ENCODE results near the gene NAA10. TPM values are rescaled to one million over a fixed set of nuclear protein-coding genes. Genes with fewer than 3 reads are reported as not detected.

NAA10 gene
- polyA plus RNA-seq, 1 donor from 2014 or later = 117 TPM

- no peaks in the 10 kb centered on the region for H3K9me2 ChIP-seq (ENCODE audit: insufficient read depth, low read length)
- H3K36me3 ChIP-seq (ENCODE audit: insufficient read depth, low read length) = no peaks in the 10 kb centered on the region
- H4K20me1 ChIP-seq (ENCODE audit: insufficient read depth) = no peaks in the 10 kb centered on the region
- H3K9ac ChIP-seq (ENCODE audit: low read length) = no peak overlapping the region
- no peak overlapping the region for H3K27ac ChIP-seq (ENCODE audit: low read length)
- H3F3A ChIP-seq (ENCODE audit: insufficient read depth, low read length, poor library complexity, severe bottlenecking) = no peaks in the 10 kb centered on the region
- TF ChIP-seq TAF1 (IDR thresholded peaks at IDR 0.05; ENCODE audit: low read depth) (no peak), CTCF (IDR thresholded peaks at IDR 0.05; ENCODE audit: poor library complexity, severe bottlenecking) (no peak), EP300 (conservative IDR thresholded peaks at IDR 0.05; ENCODE audit: poor library complexity, severe bottlenecking) (no peak), REST (IDR thresholded peaks at IDR 0.05; ENCODE audit: borderline replicate concordance) (no peak)
- no peak overlapping the region for H3K4me3 ChIP-seq (ENCODE audit: low read length)
- H2AFZ ChIP-seq (ENCODE audit: low read depth, low read length) = no peak overlapping the region
- H3K79me2 ChIP-seq (replicated peaks; ENCODE audit: insufficient read depth, low read length) = peaks cover 4% of the 10 kb centered on the region
- H3K4me2 ChIP-seq (ENCODE audit: low read length) = no peak overlapping the region
- H3K9me3 ChIP-seq (ENCODE audit: low read length) = no peaks in the 10 kb centered on the region
- H3K27me3 ChIP-seq (ENCODE audit: insufficient read depth, low read depth, low read length) = no peaks in the 10 kb centered on the region
These were observed 24.8 kb upstream of the NAA10 start for GRCh38 chrX:153959649-153960048.

GRCh38 chrX:153958605-153959004 lies 23.8 kb upstream of the NAA10 start:
- Histone ChIP-seq H3K9me2 (ENCODE audit: insufficient read depth, low read length) (no peaks in the 10 kb centered on the region), H3K79me2 (replicated peaks; ENCODE audit: insufficient read depth, low read length) (no peaks in the 10 kb centered on the region), H3K9ac (ENCODE audit: low read length) (no peak overlapping the region), H3K4me2 (ENCODE audit: low read length) (no peak overlapping the region), H3K27me3 (ENCODE audit: insufficient read depth, low read depth, low read length) (no peaks in the 10 kb centered on the region), H3K9me3 (ENCODE audit: low read length) (no peaks in the 10 kb centered on the region), H3F3A (ENCODE audit: insufficient read depth, low read length, poor library complexity, severe bottlenecking) (no peaks in the 10 kb centered on the region), H4K20me1 (ENCODE audit: insufficient read depth) (no peaks in the 10 kb centered on the region), H2AFZ (ENCODE audit: low read depth, low read length) (no peak overlapping the region), H3K36me3 (ENCODE audit: insufficient read depth, low read length) (no peaks in the 10 kb centered on the region), H3K4me3 (ENCODE audit: low read length) (no peak overlapping the region), H3K27ac (ENCODE audit: low read length) (no peak overlapping the region)
- TF ChIP-seq TAF1 (IDR thresholded peaks at IDR 0.05; ENCODE audit: low read depth) (no peak), REST (IDR thresholded peaks at IDR 0.05; ENCODE audit: borderline replicate concordance) (no peak), POLR2AphosphoS5 (IDR thresholded peaks at IDR 0.05) (no peak), EP300 (conservative IDR thresholded peaks at IDR 0.05; ENCODE audit: poor library complexity, severe bottlenecking) (no peak), SMC3 (conservative IDR thresholded peaks at IDR 0.05; ENCODE audit: poor library complexity) (no peak), CTCF (IDR thresholded peaks at IDR 0.05; ENCODE audit: poor library complexity, severe bottlenecking) (no peak), MXI1 (conservative IDR thresholded peaks at IDR 0.05; ENCODE audit: poor library complexity, severe bottlenecking) (no peak), EZH2 (IDR thresholded peaks at IDR 0.05; ENCODE audit: borderline replicate concordance, insufficient read depth, low read length, poor library complexity, severe bottlenecking) (no peak), RAD21 (conservative IDR thresholded peaks at IDR 0.05) (no peak)
